IMR-90 (cell line): Measurements from ENCODE around the gene CDH13. TPM values are rescaled to one million over a fixed set of nuclear protein-coding genes. Genes with fewer than 3 reads are reported as not detected.

Experiments
- ATAC-seq: fragments of 200-7000 bp; cut with Tn5 transposase; 2 replicates; pipeline ENCODE4 v1.9.1; 2020; ENCODE audit warnings: low read depth, mild to moderate bottlenecking, moderate library complexity
- BruUV-seq: library from RNA; stranded (reverse); fragments of 400-500 nt; replicated peaks from 2 replicates; lab custom pipeline; 2021; lab: Mats Ljungman, UMichigan
- CTCF ChIA-PET: fragments of 300-600 bp; formaldehyde crosslinking; extraction: SDS; loops from one replicate; lab custom pipeline; 2021; ENCODE audit warnings: antibody characterized with exemption; lab: Yijun Ruan, JAX
- POLR2A ChIA-PET: fragments of 300-600 bp; sonication (Branson Sonifier 250); formaldehyde crosslinking; loops from one replicate; lab custom pipeline; 2022; ENCODE audit warnings: antibody characterized with exemption; ENCODE audit not compliant: unreplicated experiment; lab: Charles Lee
- DNase-seq: peaks from one replicate; pipeline ENCODE4 v3.0.0; 2013
- H2AFZ ChIP-seq: replicated peaks from 2 replicates; pipeline ENCODE3; 2013; ENCODE audit warnings: low read length, mild to moderate bottlenecking; ENCODE audit not compliant: poor library complexity
- H2AK5ac ChIP-seq: 2 replicates; pipeline ENCODE4 v1.6.1; 2013; ENCODE audit warnings: low read depth, low read length, inconsistent platforms
- H2AK9ac ChIP-seq: replicated peaks from 2 replicates; pipeline ENCODE3; 2013; ENCODE audit warnings: mild to moderate bottlenecking, low read depth, low read length, moderate library complexity; ENCODE audit not compliant: poor library complexity
- H2BK120ac ChIP-seq: 2 replicates; pipeline ENCODE4 v1.6.1; 2013; ENCODE audit warnings: low read depth, low read length, inconsistent platforms
- H2BK15ac ChIP-seq: 3 replicates; pipeline ENCODE4 v1.6.1; 2013; ENCODE audit warnings: low read depth, low read length, inconsistent platforms
- H2BK20ac ChIP-seq: 2 replicates; pipeline ENCODE4 v1.6.1; 2013; ENCODE audit warnings: low read depth, mild to moderate bottlenecking, inconsistent platforms, low read length, moderate library complexity
- H2BK5ac ChIP-seq: 2 replicates; pipeline ENCODE4 v1.6.1; 2013; ENCODE audit warnings: mild to moderate bottlenecking, low read depth, low read length, inconsistent platforms; ENCODE audit not compliant: poor library complexity, severe bottlenecking
- H3K14ac ChIP-seq: replicated peaks from 2 replicates; pipeline ENCODE4 v1.6.1; 2013; ENCODE audit warnings: low read depth, low read length, inconsistent platforms
- H3K18ac ChIP-seq: 2 replicates; pipeline ENCODE4 v1.6.1; 2013; ENCODE audit warnings: low read depth, low read length, control low read depth
- H3K23ac ChIP-seq: 2 replicates; pipeline ENCODE4 v1.6.1; 2013; ENCODE audit warnings: low read depth, low read length, inconsistent platforms
- H3K27ac ChIP-seq: 2 replicates; pipeline ENCODE4 v1.5.1; 2013; ENCODE audit warnings: mild to moderate bottlenecking, control low read depth, low read length; ENCODE audit not compliant: insufficient read depth
- H3K27me3 ChIP-seq: 2 replicates; pipeline ENCODE4 v1.6.1; 2013; ENCODE audit warnings: low read length; ENCODE audit not compliant: control insufficient read depth, insufficient read depth
- H3K36me3 ChIP-seq: 2 replicates; pipeline ENCODE4 v1.6.1; 2013; ENCODE audit warnings: low read length, mixed read lengths; ENCODE audit not compliant: control insufficient read depth, insufficient read depth
- H3K4ac ChIP-seq: 2 replicates; pipeline ENCODE4 v1.6.1; 2013; ENCODE audit warnings: low read depth, low read length, inconsistent platforms
- H3K4me1 ChIP-seq: 2 replicates; pipeline ENCODE4 v1.6.1; 2013; ENCODE audit warnings: low read length, mixed read lengths; ENCODE audit not compliant: control insufficient read depth, insufficient read depth
- H3K4me2 ChIP-seq: 2 replicates; pipeline ENCODE4 v1.6.1; 2013; ENCODE audit warnings: low read depth, mild to moderate bottlenecking, control low read depth, low read length, moderate library complexity
- H3K4me3 ChIP-seq: 2 replicates; pipeline ENCODE4 v1.5.1; 2013; ENCODE audit warnings: low read depth, mild to moderate bottlenecking, control low read depth, low read length, moderate library complexity; ENCODE audit not compliant: insufficient read depth
- H3K56ac ChIP-seq: 2 replicates; pipeline ENCODE4 v1.6.1; 2013; ENCODE audit warnings: low read length, inconsistent platforms; ENCODE audit not compliant: insufficient read depth; ENCODE audit errors: extremely low read depth
- H3K79me1 ChIP-seq, 2 experiments: 2 replicates each; pipeline ENCODE4 v1.6.1; 2013; ENCODE audit warnings: low read length in 2 of 2, inconsistent platforms in 1 of 2, low read depth in 1 of 2
- H3K9ac ChIP-seq: 2 replicates; pipeline ENCODE4 v1.6.1; 2013; ENCODE audit warnings: low read depth, low read length, control low read depth
- H3K9me1 ChIP-seq: 2 replicates; pipeline ENCODE4 v1.6.1; 2013; ENCODE audit warnings: low read length, inconsistent platforms; ENCODE audit not compliant: insufficient read depth
- H3K9me3 ChIP-seq: 2 replicates; pipeline ENCODE4 v1.6.1; 2013; ENCODE audit warnings: low read length; ENCODE audit not compliant: control insufficient read depth, insufficient read depth
- H4K20me1 ChIP-seq: 2 replicates; pipeline ENCODE4 v1.6.1; 2013; ENCODE audit warnings: low read length, inconsistent platforms; ENCODE audit not compliant: insufficient read depth
- H4K5ac ChIP-seq: 2 replicates; pipeline ENCODE4 v1.6.1; 2013; ENCODE audit warnings: mild to moderate bottlenecking, low read depth, low read length, control low read depth
- H4K8ac ChIP-seq, 2 experiments: 2 replicates each; pipeline ENCODE4 v1.6.1; 2013; ENCODE audit warnings: low read depth in 2 of 2, low read length in 2 of 2, control low read depth in 1 of 2, inconsistent platforms in 1 of 2
- H4K91ac ChIP-seq: 2 replicates; pipeline ENCODE4 v1.6.1; 2013; ENCODE audit warnings: low read depth, low read length, inconsistent platforms; ENCODE audit not compliant: insufficient read depth
- BHLHE40 ChIP-seq: fragments of 150-350 bp; IDR thresholded peaks from 2 replicates; pipeline ENCODE4 v1.6.1; 2016; ENCODE audit warnings: mild to moderate bottlenecking, low read depth, low read length
- CHD1 ChIP-seq: IDR thresholded peaks from 2 replicates; pipeline ENCODE4 v1.6.1; 2012; ENCODE audit warnings: low read depth, low read length, improper control_type of control experiment
- MAZ ChIP-seq: IDR thresholded peaks from 2 replicates; pipeline ENCODE4 v1.6.1; 2012; ENCODE audit warnings: low read depth, mild to moderate bottlenecking, low read length, improper control_type of control experiment, moderate library complexity, borderline replicate concordance
- MXI1 ChIP-seq: IDR thresholded peaks from 2 replicates; pipeline ENCODE4 v1.6.1; 2012; ENCODE audit warnings: low read depth, mild to moderate bottlenecking, low read length, moderate library complexity, borderline replicate concordance
- NFE2L2 ChIP-seq: fragments of 150-350 bp; IDR thresholded peaks from 2 replicates; pipeline ENCODE4 v1.6.1; 2016; ENCODE audit warnings: low read depth, mild to moderate bottlenecking, low read length
- WGBS, 2 experiments: methylation state at CpG; one replicate each; pipeline versions ENCODE4 v1.1.5 to v1.1.7; 2013; ENCODE audit warnings: missing lambda C conversion rate in 2 of 2; ENCODE audit not compliant: insufficient read length in 1 of 2; ENCODE audit errors: extremely low coverage in 2 of 2; 5-methylcytosine and 5-hydroxymethylcytosine counted together
- dilution Hi-C: fragments of 300-500 bp; cut with HindIII; formaldehyde crosslinking; loops from one replicate; pipeline ENCODE4 v1.14.3; 2018; ENCODE audit warnings: low sequenced_read_pairs; ENCODE audit not compliant: unreplicated experiment
- in situ Hi-C: fragments of 300-500 bp; cut with MboI; formaldehyde crosslinking; loops from 3 replicates; pipeline ENCODE4 v1.14.3; 2019; ENCODE audit warnings: low sequenced_read_pairs, inconsistent platforms, mixed read lengths
- intact Hi-C: fragments of 100-400 bp; cut with micrococcal nuclease; formaldehyde crosslinking; loops from 2 replicates; pipeline ENCODE4 v1.10.0; 2022
- polyA plus RNA-seq, 3 experiments: library from polyadenylated mRNA; depleted of rRNA; stranded (reverse); fragments of >200 nt; gene quantifications; 2 replicates each; pipeline ENCODE4 v1.2.3, GENCODE V29; 2012; ENCODE audit warnings: low replicate concordance in 1 of 3
- total RNA-seq: library from RNA; depleted of rRNA; stranded (reverse); fragments of >200 nt; gene quantifications from 2 replicates; pipeline ENCODE4 v1.2.3, GENCODE V29; 2012
- TF ChIP-seq, protein P1 (sequence below): fragments of 150-350 bp; IDR thresholded peaks from 2 replicates; pipeline ENCODE4 v1.6.1; 2016; ENCODE audit warnings: low read depth, mild to moderate bottlenecking, low read length, moderate library complexity, borderline replicate concordance

The CDH13 gene
- total and polyA plus RNA-seq, 2 of the 4 experiments (the other 2 are of a cell fraction), result 61.6 to 74.7 TPM

DNA sequence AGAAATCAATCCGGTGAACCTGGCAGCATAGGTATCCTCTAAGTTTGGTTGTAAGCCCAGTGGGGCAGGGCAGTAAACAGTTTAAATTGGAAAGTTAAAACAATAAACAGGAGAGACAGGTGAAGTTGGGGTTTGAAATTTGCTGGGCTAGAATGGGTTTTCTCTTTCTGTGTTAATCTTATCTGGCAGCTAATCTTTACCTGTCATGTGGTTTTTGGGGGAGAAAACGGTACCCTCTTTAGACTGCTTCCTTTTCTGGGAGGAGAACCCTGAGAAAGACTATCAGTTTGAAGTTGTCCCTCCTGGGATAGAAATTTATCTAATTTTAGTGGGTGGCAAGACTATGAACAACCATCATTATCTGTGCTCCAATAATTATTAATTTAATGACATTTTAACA is 24.0 kb downstream of the CDH13 start:
- Histone ChIP-seq H3K4me3 (no peak overlapping the region), H3K23ac (no peak overlapping the region), H3K4me1 (peaks cover 30% of the 10 kb centered on the region), H2AK5ac (peak overlapping the region; percentile 26; the same call in 1 of the 2 replicates), H3K9me1 (peaks cover 33% of the 10 kb centered on the region), H2BK20ac (no peak overlapping the region), H2BK15ac (peak overlapping the region; percentile 74; the same call in 2 of the 3 replicates), H4K5ac (no peak overlapping the region), H3K27me3 (no peaks in the 10 kb centered on the region), H3K4ac (peak overlapping the region; percentile 67; the same call in 1 of the 2 replicates), H3K36me3 (no peaks in the 10 kb centered on the region), H3K18ac (no peak overlapping the region), H2BK120ac (peak overlapping the region; percentile 80), H3K14ac (no peak overlapping the region; the same call in 1 of the 2 replicates), H4K91ac (peak overlapping the region; percentile 20), H3K56ac (no peak overlapping the region), H3K4me2 (no peak overlapping the region), H2BK5ac (no peak overlapping the region), H3K27ac (no peak overlapping the region), H4K20me1 (no peaks in the 10 kb centered on the region), H3K79me1 (peaks cover 46 to 73% of the 10 kb centered on the region in 2 experiments), H2AK9ac (no peak overlapping the region), H3K9me3 (no peaks in the 10 kb centered on the region), H3K9ac (no peak overlapping the region), H4K8ac (peak overlapping the region in 1 of 2 experiments; percentile 29; a peak in 1 of 4 replicates), H2AFZ (no peak overlapping the region)
- in situ Hi-C loops (no loop called here), intact Hi-C loops (loop anchor here (5.0 kb wide), 1 partner anchor 346 kb away; no protein-coding TSS in a partner anchor), dilution Hi-C loops (no loop called here)
- ChIA-PET POLR2A (no interaction called here), CTCF (no interaction called here)
- no TSS peak for BruUV-seq
- TF ChIP-seq BHLHE40 (no peak), CHD1 (no peak), MAZ (no peak), MXI1 (no peak), NFE2L2 (no peak)
- TF ChIP-seq, protein P1, sequence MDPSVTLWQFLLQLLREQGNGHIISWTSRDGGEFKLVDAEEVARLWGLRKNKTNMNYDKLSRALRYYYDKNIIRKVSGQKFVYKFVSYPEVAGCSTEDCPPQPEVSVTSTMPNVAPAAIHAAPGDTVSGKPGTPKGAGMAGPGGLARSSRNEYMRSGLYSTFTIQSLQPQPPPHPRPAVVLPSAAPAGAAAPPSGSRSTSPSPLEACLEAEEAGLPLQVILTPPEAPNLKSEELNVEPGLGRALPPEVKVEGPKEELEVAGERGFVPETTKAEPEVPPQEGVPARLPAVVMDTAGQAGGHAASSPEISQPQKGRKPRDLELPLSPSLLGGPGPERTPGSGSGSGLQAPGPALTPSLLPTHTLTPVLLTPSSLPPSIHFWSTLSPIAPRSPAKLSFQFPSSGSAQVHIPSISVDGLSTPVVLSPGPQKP, result no peak
- WGBS, 2 experiments, result 67% methylated on average over 1 of the region's 2 CpGs; no CpG with 5 or more reads in 1 of the 2 experiments
- DNase-seq (no peak), ATAC-seq (no peak)
